Activated CD8-positive, alpha-beta T cell treated with anti-CD3 and anti-CD28 coated beads for 36 hours (primary cell): ENCODE results near the gene ARRDC3. TPM values are rescaled to one million over a fixed set of nuclear protein-coding genes. Genes with fewer than 3 reads are reported as not detected.
"Not testable (repeated sequence)": the region's sequence is repeated elsewhere in the genome, so short reads cannot be mapped to it uniquely, and the experiment has no call there.

Experiments
- ATAC-seq: fragments of 200-7000 bp; cut with Tn5 transposase; one replicate; pipeline ENCODE4 v1.10.0; 2021; ENCODE audit warnings: mild to moderate bottlenecking, moderate library complexity
- CTCF ChIA-PET: fragments of 350-600 bp; sonication (Branson Sonifier 250); formaldehyde crosslinking; loops from one replicate; lab custom pipeline; 2021; ENCODE audit warnings: antibody characterized with exemption; lab: Charles Lee
- POLR2A ChIA-PET: fragments of 350-600 bp; sonication (Branson Sonifier 250); formaldehyde crosslinking; loops from one replicate; lab custom pipeline; 2021; ENCODE audit warnings: antibody characterized with exemption; lab: Charles Lee
- DNase-seq: peaks from one replicate; pipeline ENCODE4 v3.0.0-alpha.2; 2020
- H3K27ac Mint-ChIP-seq: one replicate; pipeline ENCODE4 v1.8.0; 2021; ENCODE audit warnings: mild to moderate bottlenecking, mixed read lengths
- H3K27me3 Mint-ChIP-seq: one replicate; pipeline ENCODE4 v1.8.0; 2021; ENCODE audit warnings: mixed read lengths
- H3K36me3 Mint-ChIP-seq: one replicate; pipeline ENCODE4 v1.8.0; 2021; ENCODE audit warnings: low read depth, mixed read lengths
- H3K4me1 Mint-ChIP-seq: one replicate; pipeline ENCODE4 v1.8.0; 2021; ENCODE audit warnings: low read depth, mixed read lengths
- H3K4me3 Mint-ChIP-seq: one replicate; pipeline ENCODE4 v1.8.0; 2021; ENCODE audit warnings: mild to moderate bottlenecking, moderate library complexity, mixed read lengths
- H3K9me3 Mint-ChIP-seq: one replicate; pipeline ENCODE4 v1.8.0; 2021; ENCODE audit warnings: mixed read lengths
- intact Hi-C: fragments of 100-400 bp; cut with micrococcal nuclease; formaldehyde crosslinking; loops from one replicate; pipeline ENCODE4 v1.10.0; 2022
- total RNA-seq, 2 experiments: library from RNA; stranded (reverse); gene quantifications; one replicate each; pipeline ENCODE4 v1.2.3, GENCODE V29; 2021
- TF ChIP-seq, protein P1 (sequence below): fragments of 200-600 bp; IDR thresholded peaks from one replicate; pipeline ENCODE4 v1.8.0; 2022; ENCODE audit warnings: antibody characterized with exemption, mild to moderate bottlenecking

Gene ARRDC3
- total RNA-seq, 2 experiments from 2014 or later, result 35.4 to 39.2 TPM

DNA sequence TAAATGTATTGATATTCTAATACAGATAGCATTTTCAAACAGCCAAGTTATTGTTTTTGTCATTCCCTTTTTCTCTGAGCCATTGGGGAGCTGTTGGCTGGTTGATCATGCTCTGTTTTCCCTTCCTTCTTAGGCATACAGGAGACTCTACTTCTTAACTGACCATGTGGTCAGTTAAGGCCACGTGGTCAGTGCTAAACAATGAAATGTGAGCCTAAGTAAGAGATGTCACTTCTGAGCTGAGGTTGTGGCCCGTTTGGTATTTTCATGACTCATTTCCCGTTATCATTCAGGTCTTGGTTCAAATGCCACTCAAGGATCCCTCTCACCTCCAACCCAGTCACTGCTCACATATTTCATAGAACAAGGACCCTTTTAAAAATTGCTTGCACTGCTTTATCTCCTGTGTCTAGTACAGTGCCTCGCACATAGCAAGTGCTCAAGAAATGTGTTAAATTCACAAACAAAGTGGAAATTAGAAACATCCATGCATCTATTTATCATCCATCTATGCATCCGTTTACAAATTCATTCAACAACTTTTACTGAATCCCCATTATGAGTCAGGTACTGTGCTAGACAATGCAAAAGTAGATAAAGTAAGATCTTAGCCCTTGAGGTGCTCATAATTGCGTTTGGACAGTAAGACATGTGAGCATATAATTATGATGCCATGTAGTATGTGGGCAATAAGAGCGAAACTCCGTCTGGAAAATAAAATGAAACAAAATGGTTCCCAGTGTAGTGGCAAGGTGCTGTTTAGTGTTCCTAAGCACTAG lies 50.7 kb downstream of the ARRDC3 start:
- POLR2A ChIA-PET, result interaction anchor here (0.8 to 1.7 kb wide), 5 partner anchors 12 to 56 kb away, joined by 3 to 7 read pairs (median 3); no protein-coding TSS in a partner anchor
- Mint-ChIP-seq H3K4me1 (peaks cover 23% of the 10 kb centered on the region), H3K4me3 (no peak overlapping the region), H3K27me3 (no peaks in the 10 kb centered on the region), H3K27ac (peak overlapping the region; percentile 43), H3K9me3 (no peaks in the 10 kb centered on the region), H3K36me3 (no peaks in the 10 kb centered on the region)
- intact Hi-C loops, result loop anchor here (1.0 kb wide), 1 partner anchor 21 kb away; no protein-coding TSS in a partner anchor
- DNase-seq, result peak; percentile 72
- TF ChIP-seq, protein P1, sequence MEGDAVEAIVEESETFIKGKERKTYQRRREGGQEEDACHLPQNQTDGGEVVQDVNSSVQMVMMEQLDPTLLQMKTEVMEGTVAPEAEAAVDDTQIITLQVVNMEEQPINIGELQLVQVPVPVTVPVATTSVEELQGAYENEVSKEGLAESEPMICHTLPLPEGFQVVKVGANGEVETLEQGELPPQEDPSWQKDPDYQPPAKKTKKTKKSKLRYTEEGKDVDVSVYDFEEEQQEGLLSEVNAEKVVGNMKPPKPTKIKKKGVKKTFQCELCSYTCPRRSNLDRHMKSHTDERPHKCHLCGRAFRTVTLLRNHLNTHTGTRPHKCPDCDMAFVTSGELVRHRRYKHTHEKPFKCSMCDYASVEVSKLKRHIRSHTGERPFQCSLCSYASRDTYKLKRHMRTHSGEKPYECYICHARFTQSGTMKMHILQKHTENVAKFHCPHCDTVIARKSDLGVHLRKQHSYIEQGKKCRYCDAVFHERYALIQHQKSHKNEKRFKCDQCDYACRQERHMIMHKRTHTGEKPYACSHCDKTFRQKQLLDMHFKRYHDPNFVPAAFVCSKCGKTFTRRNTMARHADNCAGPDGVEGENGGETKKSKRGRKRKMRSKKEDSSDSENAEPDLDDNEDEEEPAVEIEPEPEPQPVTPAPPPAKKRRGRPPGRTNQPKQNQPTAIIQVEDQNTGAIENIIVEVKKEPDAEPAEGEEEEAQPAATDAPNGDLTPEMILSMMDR, result no peak
- ATAC-seq, result peak; percentile 92
- CTCF ChIA-PET, result interaction anchor here (0.9 kb wide), 1 partner anchor 53 kb away, joined by 3 read pairs; no protein-coding TSS in a partner anchor

DNA sequence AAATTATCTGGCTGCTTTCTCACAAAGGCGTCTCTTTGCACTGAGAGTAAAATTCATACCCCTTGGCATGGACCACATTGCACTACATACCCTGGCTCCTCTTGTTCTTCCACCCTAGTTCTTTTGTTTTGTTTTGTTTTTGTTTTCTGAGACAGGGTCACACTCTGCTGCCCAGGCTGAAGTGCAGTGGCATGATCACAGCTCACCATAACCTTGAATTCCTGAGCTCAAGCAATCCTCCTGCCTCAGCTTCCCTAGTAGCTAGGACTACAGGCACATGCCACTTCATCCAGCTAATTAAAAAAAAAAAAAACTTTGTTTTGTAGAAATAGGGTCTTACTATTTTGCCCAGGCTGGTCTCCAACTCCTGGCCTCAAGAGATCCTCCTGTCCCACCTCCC lies 51.4 kb downstream of the ARRDC3 start:
- TF ChIP-seq, protein P1, result no peak
- DNase-seq (no peak), ATAC-seq (no peak)
- no peaks in the 10 kb centered on the region for H3K9me3 Mint-ChIP-seq
- intact Hi-C loops, result loop anchor here (1.0 kb wide), 1 partner anchor 20 kb away; no protein-coding TSS in a partner anchor
- ChIA-PET POLR2A (interaction anchor here (1.1 to 1.4 kb wide), 2 partner anchors 18 to 30 kb away, joined by 3 to 7 read pairs; no protein-coding TSS in a partner anchor), CTCF (interaction anchor here (0.9 kb wide), 1 partner anchor 53 kb away, joined by 3 read pairs; no protein-coding TSS in a partner anchor)
- H3K4me1 Mint-ChIP-seq, result peaks cover 23% of the 10 kb centered on the region
- H3K36me3 Mint-ChIP-seq, result no peaks in the 10 kb centered on the region
- H3K27me3 Mint-ChIP-seq, result no peaks in the 10 kb centered on the region
- H3K27ac Mint-ChIP-seq, result peak overlapping the region; percentile 43
- H3K4me3 Mint-ChIP-seq, result no peak overlapping the region

DNA sequence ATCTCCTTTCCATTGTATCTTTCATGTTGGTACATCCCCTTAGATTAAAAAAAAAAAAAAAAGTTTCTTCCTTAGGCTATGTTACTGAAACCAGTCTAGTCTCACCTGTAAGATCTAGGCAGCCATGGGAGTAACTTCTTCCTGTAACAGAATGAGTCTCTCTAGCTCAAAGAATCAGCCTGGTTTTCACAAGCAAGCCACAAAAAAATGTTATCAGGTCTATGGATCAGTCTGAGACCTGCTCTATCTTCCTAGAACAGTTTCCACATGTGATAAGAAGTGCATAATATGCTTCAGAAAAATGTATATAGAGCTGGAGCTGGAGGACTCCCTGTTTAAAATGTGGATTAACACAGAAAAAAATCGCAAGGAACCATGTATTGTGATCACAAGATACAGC lies 53.8 kb downstream of the ARRDC3 start:
- TF ChIP-seq, protein P1, result no peak
- ChIA-PET POLR2A (interaction anchor here (0.6 kb wide), 1 partner anchor 165 kb away, joined by 3 read pairs; no protein-coding TSS in a partner anchor), CTCF (interaction anchor here (0.8 to 1.3 kb wide), 2 partner anchors 56 to 397 kb away, joined by 3 to 6 read pairs; no protein-coding TSS in a partner anchor)
- intact Hi-C loops, result no loop called here
- peaks cover 23% of the 10 kb centered on the region for H3K4me1 Mint-ChIP-seq
- DNase-seq (no peak), ATAC-seq (peak; percentile 41)
- H3K27me3 Mint-ChIP-seq, result no peaks in the 10 kb centered on the region
- no peaks in the 10 kb centered on the region for H3K9me3 Mint-ChIP-seq
- H3K27ac Mint-ChIP-seq, result no peak overlapping the region
- H3K36me3 Mint-ChIP-seq, result no peaks in the 10 kb centered on the region
- H3K4me3 Mint-ChIP-seq, result no peak overlapping the region

DNA sequence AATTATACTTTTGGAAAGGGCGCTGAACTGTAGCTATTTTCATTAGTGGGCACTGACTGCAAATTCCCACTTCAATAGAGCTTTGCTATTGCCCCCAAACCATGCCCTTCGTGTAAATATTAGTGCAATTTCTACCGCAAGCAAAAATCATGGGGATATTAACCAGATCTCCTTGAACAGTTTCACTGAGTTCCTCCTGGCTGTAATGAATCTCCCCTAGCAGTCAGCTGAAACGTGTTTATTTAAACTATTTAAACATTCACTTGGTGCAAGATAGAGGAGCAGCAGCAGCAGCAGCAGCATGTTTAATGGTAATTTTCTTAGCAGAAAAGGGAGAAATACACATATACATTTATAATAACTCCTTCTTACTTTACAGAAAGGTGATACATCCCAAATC lies 54.4 kb downstream of the ARRDC3 start:
- TF ChIP-seq, protein P1, result no peak
- Mint-ChIP-seq H3K27ac (no peak overlapping the region), H3K4me1 (peaks cover 23% of the 10 kb centered on the region), H3K27me3 (no peaks in the 10 kb centered on the region), H3K36me3 (no peaks in the 10 kb centered on the region), H3K4me3 (no peak overlapping the region), H3K9me3 (no peaks in the 10 kb centered on the region)
- DNase-seq, result no peak
- ATAC-seq, result no peak
- ChIA-PET CTCF (interaction anchor here (1.3 kb wide), 1 partner anchor 56 kb away, joined by 6 read pairs; no protein-coding TSS in a partner anchor), POLR2A (interaction anchor here (0.6 kb wide), 1 partner anchor 165 kb away, joined by 3 read pairs; no protein-coding TSS in a partner anchor)
- intact Hi-C loops, result no loop called here

DNA sequence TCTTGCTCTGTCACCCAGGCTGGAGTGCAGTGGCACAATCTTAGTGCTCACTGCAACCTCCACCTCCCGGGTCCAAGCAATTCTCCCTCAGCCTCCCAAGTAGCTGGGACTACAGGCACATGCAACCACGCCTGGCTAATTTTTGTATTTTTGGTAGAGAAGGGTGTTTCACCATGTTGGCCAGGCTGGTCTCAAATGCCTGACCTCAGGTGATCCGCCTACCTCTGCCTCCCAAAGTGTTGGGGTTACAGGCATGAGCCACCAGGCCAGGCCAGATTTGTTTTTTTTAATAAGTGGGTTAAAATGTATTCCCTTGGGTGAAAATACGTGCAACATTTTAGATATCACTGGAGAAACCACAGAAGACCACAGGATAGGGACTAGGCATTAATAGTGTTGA lies 60.1 kb downstream of the ARRDC3 start:
- POLR2A ChIA-PET, H3K9me3 Mint-ChIP-seq, intact Hi-C loops, H3K36me3 Mint-ChIP-seq, H3K27ac Mint-ChIP-seq, H3K27me3 Mint-ChIP-seq, CTCF ChIA-PET, ATAC-seq, H3K4me3 Mint-ChIP-seq, DNase-seq: not testable (repeated sequence)
- peaks cover 11% of the 10 kb centered on the region for H3K4me1 Mint-ChIP-seq
